Coronary artery (tissue), 2 donors: ENCODE measurements around the gene CCT4.
A peak's percentile ranks its signal among the peaks of the same experiment; 100 is the strongest.
"Not testable (repeated sequence)": the region's sequence is repeated elsewhere in the genome, so short reads cannot be mapped to it uniquely, and the experiment has no call there.

Experiments used
- DNase-seq: peaks from one replicate; pipeline ENCODE4 v3.0.0-alpha.2; 2017; ENCODE audit warnings: low spot score
- H3K27ac ChIP-seq, 2 donors: fragments of 200-600 bp; sonication (generic); one replicate each; pipeline ENCODE4 v1.5.1; 2016 to 2019
- H3K4me3 ChIP-seq: fragments of 200-600 bp; sonication (generic); 2 replicates; pipeline ENCODE4 v1.5.1; 2016; ENCODE audit warnings: mild to moderate bottlenecking, moderate library complexity
- CTCF ChIP-seq: fragments of 200-600 bp; sonication (generic); IDR thresholded peaks from one replicate; pipeline ENCODE4 v1.5.1; 2019; ENCODE audit warnings: antibody characterized with exemption

Gene CCT4

GRCh38 chr2:61922714-61923113 is 34.3 kb upstream of the CCT4 start:
- DNase-seq = no peak
- no peak for TF ChIP-seq CTCF
- H3K27ac ChIP-seq = no peak overlapping the region
- H3K4me3 ChIP-seq = no peak overlapping the region

- H3K4me3 ChIP-seq = no peak overlapping the region
- H3K27ac ChIP-seq = peak overlapping the region; percentile 39 to 57
- DNase-seq = no peak
- TF ChIP-seq CTCF = no peak
Observed at GRCh38 chr2:61920548-61920947, 32.1 kb upstream of the CCT4 start.

- not testable (repeated sequence) for DNase-seq, H3K27ac ChIP-seq
Observed at GRCh38 chr2:61914794-61915193, 26.3 kb upstream of the CCT4 start.

GRCh38 chr2:61911510-61911909 is 23.1 kb upstream of the CCT4 start:
- TF ChIP-seq CTCF = no peak
- Histone ChIP-seq H3K27ac (no peak overlapping the region), H3K4me3 (no peak overlapping the region)
- DNase-seq = no peak

More at GRCh38 chr2:61914794-61915193, 26.3 kb upstream of the CCT4 start:
- not testable (repeated sequence) for H3K4me3 ChIP-seq

- DNase-seq = no peak
- Histone ChIP-seq H3K27ac (no peak overlapping the region), H3K4me3 (no peak overlapping the region)
- no peak for TF ChIP-seq CTCF
Observed at GRCh38 chr2:61910603-61911002, 22.1 kb upstream of the CCT4 start.

GRCh38 chr2:61909116-61909515 is 20.7 kb upstream of the CCT4 start:
- TF ChIP-seq CTCF = no peak
- Histone ChIP-seq H3K4me3 (no peak overlapping the region), H3K27ac (no peak overlapping the region)
- DNase-seq = no peak

- TF ChIP-seq CTCF = no peak
- no peak for DNase-seq
- Histone ChIP-seq H3K4me3 (peak overlapping the region; percentile 89), H3K27ac (peak overlapping the region in 1 of 2 donors; percentile 60)
Observed at GRCh38 chr2:61906186-61906470, 17.7 kb upstream of the CCT4 start.
